Lung (tissue), 12 donors: ENCODE measurements around the gene ALG11. TPM values are rescaled to one million over a fixed set of nuclear protein-coding genes. Genes with fewer than 3 reads are reported as not detected.
"Not testable (repeated sequence)": the region's sequence is repeated elsewhere in the genome, so short reads cannot be mapped to it uniquely, and the experiment has no call there.

Experiments used
- ATAC-seq: fragments of 200-7000 bp; cut with Tn5 transposase; one replicate; pipeline ENCODE4 v1.9.1; 2020; ENCODE audit warnings: moderate number of reproducible peaks; ENCODE audit not compliant: insufficient read depth, low FRiP score
- DNase-seq, 3 donors: peaks; one replicate each; pipeline ENCODE4 v3.0.0-alpha.2; 2013 to 2017
- H3K27ac ChIP-seq, 2 donors: one replicate each; pipeline ENCODE4 v1.5.1; 2013; ENCODE audit warnings: mild to moderate bottlenecking in 2 of 2, moderate library complexity in 2 of 2, control low read depth in 1 of 2, inconsistent platforms in 1 of 2, low read depth in 1 of 2, low read length in 1 of 2
- H3K27me3 ChIP-seq, 3 donors: one replicate each; pipeline ENCODE4 v1.5.1; 2013; ENCODE audit warnings: low read length in 2 of 3; ENCODE audit not compliant: control insufficient read depth in 3 of 3, insufficient read depth in 3 of 3
- H3K36me3 ChIP-seq, 4 donors: one replicate each; pipeline ENCODE4 v1.5.1; 2013; ENCODE audit warnings: low read length in 4 of 4, mild to moderate bottlenecking in 1 of 4, moderate library complexity in 1 of 4; ENCODE audit not compliant: control insufficient read depth in 4 of 4, insufficient read depth in 4 of 4
- H3K4me1 ChIP-seq, 5 donors: one replicate each; pipeline ENCODE4 v1.5.1; 2013; ENCODE audit warnings: low read length in 5 of 5, mild to moderate bottlenecking in 2 of 5, moderate library complexity in 1 of 5; ENCODE audit not compliant: control insufficient read depth in 5 of 5, insufficient read depth in 5 of 5
- H3K4me3 ChIP-seq: one replicate; pipeline ENCODE4 v1.5.1; 2013; ENCODE audit warnings: mild to moderate bottlenecking, control low read depth, moderate library complexity
- H3K9ac ChIP-seq, 2 donors: one replicate each; pipeline ENCODE4 v1.5.1; 2013; ENCODE audit warnings: low read length in 2 of 2, control low read depth in 1 of 2; ENCODE audit not compliant: insufficient read depth in 1 of 2
- H3K9me3 ChIP-seq, 4 donors: one replicate each; pipeline ENCODE4 v1.5.1; 2013; ENCODE audit warnings: low read length in 3 of 4, mild to moderate bottlenecking in 1 of 4, moderate library complexity in 1 of 4; ENCODE audit not compliant: control insufficient read depth in 4 of 4, insufficient read depth in 3 of 4
- CTCF ChIP-seq: IDR thresholded peaks from 2 replicates; pipeline ENCODE4 v1.5.1; 2012; ENCODE audit warnings: mild to moderate bottlenecking; ENCODE audit errors: control extremely low read depth, extremely low read depth
- WGBS, 2 donors: extraction: QIAGEN DNeasy Blood & Tissue Kit; methylation state at CpG; one replicate each; pipeline ENCODE4 v1.1.7; 2013; 5-methylcytosine and 5-hydroxymethylcytosine counted together
- polyA plus RNA-seq, 2 donors: library from polyadenylated mRNA; stranded (reverse); fragments of 200-250 nt; gene quantifications; one replicate each; pipeline ENCODE4 v1.2.1, GENCODE V29; 2013
- total RNA-seq, 2 donors: library from RNA; depleted of rRNA in 1 of 2; stranded (reverse); fragments of >200 nt in 1 of 2; gene quantifications; one replicate each; pipeline ENCODE4 v1.2.1, GENCODE V29; 2014 to 2021
- donor health status: control.
- donor health status: control.
- donor health status: Bipolar disorder and iron deficiency.
- donor health status: healthy.
- donor health status: DM: yes; HTN: yes; CAD: no.

ALG11 gene
- total and polyA plus RNA-seq, 4 donors, result 5.3 to 31.3 (median 16.5) TPM

GRCh38 chr13:51978796-51979556 lies 33.2 kb upstream of the ALG11 start:
- H3K9me3 ChIP-seq, result no peaks in the 10 kb centered on the region
- H3K27me3 ChIP-seq, result no peaks in the 10 kb centered on the region
- H3K4me3 ChIP-seq, result no peak overlapping the region
- ATAC-seq (no peak), DNase-seq (peak; percentile 84 to 92 (median 87))
- 49 to 87% methylated on average over 5 of the region's 5 CpGs for WGBS, 2 donors
- H3K9ac ChIP-seq, result no peak overlapping the region
- peaks cover 0 to 3% (median 0%) of the 10 kb centered on the region in 4 donors for H3K36me3 ChIP-seq
- H3K27ac ChIP-seq, result no peak overlapping the region
- H3K4me1 ChIP-seq, result peaks cover 0 to 13% (median 4%) of the 10 kb centered on the region in 5 donors
- no peak for TF ChIP-seq CTCF

- TF ChIP-seq CTCF, result no peak
- no peak for ATAC-seq
- WGBS, 2 donors, result 70 to 78% methylated on average over 4 of the region's 4 CpGs
- Histone ChIP-seq H3K4me1 (peaks cover 0 to 13% (median 4%) of the 10 kb centered on the region in 5 donors), H3K27me3 (no peaks in the 10 kb centered on the region), H3K9ac (no peak overlapping the region), H3K27ac (no peak overlapping the region), H3K4me3 (no peak overlapping the region), H3K9me3 (no peaks in the 10 kb centered on the region), H3K36me3 (no peaks in the 10 kb centered on the region)
- no peak for DNase-seq
Observed at GRCh38 chr13:51980908-51981307, 31.3 kb upstream of the ALG11 start.

DNA sequence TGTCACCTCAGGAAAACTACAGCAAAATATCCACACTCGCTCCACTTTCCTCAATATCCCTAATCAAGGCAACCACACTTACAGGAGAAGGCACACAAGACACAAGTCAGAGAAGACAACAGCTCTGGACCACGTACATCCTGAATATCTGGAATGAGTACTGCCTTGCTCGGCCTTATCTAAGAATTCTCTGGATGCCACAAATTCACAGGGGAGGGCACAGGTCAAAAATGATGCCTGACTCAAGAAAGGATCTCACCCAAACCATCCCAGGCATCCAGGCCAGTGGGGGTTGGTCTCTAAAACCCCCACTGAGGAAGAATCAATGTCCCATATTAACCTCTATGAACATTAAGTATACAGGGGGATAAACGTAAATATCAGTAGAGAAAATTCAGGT lies 30.8 kb upstream of the ALG11 start:
- no peak overlapping the region for H3K9ac ChIP-seq
- DNase-seq (no peak), ATAC-seq (no peak)
- no peaks in the 10 kb centered on the region for H3K9me3 ChIP-seq
- peaks cover 0 to 13% (median 4%) of the 10 kb centered on the region in 5 donors for H3K4me1 ChIP-seq
- H3K27ac ChIP-seq, result no peak overlapping the region
- TF ChIP-seq CTCF, result no peak
- 89 to 98% methylated on average over 4 of the region's 4 CpGs for WGBS, 2 donors
- no peak overlapping the region for H3K4me3 ChIP-seq
- no peaks in the 10 kb centered on the region for H3K36me3 ChIP-seq
- H3K27me3 ChIP-seq, result no peaks in the 10 kb centered on the region

- H3K4me1 ChIP-seq, result peaks cover 0 to 13% (median 4%) of the 10 kb centered on the region in 5 donors
- DNase-seq, result not testable (repeated sequence)
- 95 to 98% methylated on average over 3 of the region's 3 CpGs for WGBS, 2 donors
Observed at GRCh38 chr13:51983292-51983691, 28.9 kb upstream of the ALG11 start.

DNA sequence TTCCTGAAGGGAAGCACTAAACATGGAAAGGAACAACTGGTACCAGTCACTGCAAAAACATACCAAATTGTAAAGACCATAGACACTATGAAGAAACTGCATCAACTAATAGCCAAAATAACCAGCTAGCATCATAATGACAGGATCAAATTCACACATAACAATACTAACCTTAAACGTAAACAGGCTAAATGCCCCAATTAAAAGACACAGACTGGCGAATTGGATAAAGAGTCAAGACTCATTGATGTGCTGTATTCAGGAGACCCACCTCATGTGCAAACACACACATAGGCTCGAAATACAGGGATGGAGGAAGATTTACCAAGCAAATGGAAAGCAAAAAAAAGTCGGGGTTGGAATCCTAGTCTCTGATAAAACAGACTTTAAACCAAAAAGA lies 27.3 kb upstream of the ALG11 start:
- 91 to 95% methylated on average over 4 of the region's 4 CpGs for WGBS, 2 donors
- H3K27me3 ChIP-seq, result not testable (repeated sequence)

More at GRCh38 chr13:51983292-51983691, 28.9 kb upstream of the ALG11 start:
- H3K27ac ChIP-seq, H3K9me3 ChIP-seq, H3K27me3 ChIP-seq, ATAC-seq, H3K4me3 ChIP-seq, H3K36me3 ChIP-seq, H3K9ac ChIP-seq: not testable (repeated sequence)

More for the DNA sequence above, 27.3 kb upstream of the ALG11 start:
- not testable (repeated sequence) for H3K4me1 ChIP-seq, H3K9me3 ChIP-seq, H3K4me3 ChIP-seq, ATAC-seq, H3K27ac ChIP-seq, H3K9ac ChIP-seq, H3K36me3 ChIP-seq, DNase-seq
